Measurements from ENCODE around the gene AGBL4. TPM values are rescaled to one million over a fixed set of nuclear protein-coding genes. Genes with fewer than 3 reads are reported as not detected.
A peak's percentile ranks its signal among the peaks of the same experiment; 100 is the strongest.

AGBL4 gene
- under 1 TPM in 2 of 3 donors, not detected in 1; 0.46 to 0.57 TPM for total RNA-seq
- long read RNA-seq, donor 1 = 0 reads
- long read RNA-seq, donor 2 = 0 reads

DNA sequence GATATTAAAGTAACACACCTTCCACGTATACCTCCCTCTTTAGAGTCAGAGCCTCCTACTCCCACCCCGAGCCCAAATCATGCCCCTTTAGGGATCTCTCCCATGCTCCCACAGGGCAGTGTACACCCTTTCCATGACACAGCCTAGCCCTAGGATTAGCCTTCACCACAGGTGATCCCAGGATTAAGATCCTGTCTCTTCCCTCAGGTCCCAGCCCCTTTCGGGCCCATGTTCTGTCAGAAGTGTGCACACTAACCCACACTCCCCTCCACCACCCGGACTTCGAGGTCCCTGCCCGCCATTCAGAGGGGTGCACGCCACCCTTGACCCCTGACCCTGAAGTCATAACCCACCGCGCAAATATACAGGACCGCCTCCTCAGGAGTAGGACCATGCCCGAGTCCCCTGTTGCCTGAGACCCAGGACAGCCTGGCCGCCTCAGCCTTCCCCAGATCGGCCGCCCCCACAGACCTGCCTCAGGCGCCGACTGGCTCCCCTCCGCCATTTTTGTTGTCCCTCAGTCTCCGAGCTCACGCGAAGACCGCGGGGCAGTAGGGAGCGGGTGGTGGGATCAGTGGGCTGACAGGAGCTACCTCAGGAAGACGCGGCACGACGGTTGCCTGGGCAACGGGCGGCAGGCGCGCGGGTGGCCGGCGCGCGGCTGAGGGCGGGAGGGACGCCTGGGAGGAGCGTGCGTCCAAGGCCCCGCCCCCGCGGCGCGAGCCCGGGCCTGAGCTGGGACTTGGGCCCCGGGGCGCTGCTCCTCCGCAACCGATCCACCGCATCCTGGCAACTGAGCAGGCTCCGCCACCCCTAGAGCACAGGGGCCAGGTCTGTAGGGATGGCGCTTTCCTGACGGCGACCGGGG is at the start of gene AGBL4:
AGBL4 (minus strand) TSS at position 663 of the 868 bp plus-strand sequence.
- peak; percentile 91 for ATAC-seq

DNA sequence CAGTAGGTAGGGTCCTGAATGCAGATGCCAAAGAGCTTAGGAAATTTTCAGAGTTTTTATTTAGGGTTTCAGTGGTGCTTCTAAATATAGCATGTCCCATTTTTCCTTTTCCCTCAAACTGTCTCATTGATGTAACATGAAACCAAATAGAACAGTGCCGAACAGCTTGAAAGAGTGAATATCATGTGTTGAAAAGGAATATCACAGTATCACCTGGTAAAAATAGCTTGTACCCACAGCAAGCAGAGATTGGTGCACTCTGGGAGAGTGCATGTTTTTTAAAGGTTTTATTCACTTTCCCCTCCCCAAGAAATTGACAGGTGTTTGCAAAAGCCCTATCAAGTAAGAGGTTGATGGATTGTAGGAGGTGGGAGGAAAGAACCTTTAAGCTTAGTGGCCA is 43.1 kb upstream of the AGBL4 start:
- DNase-seq = no peak
- TF ChIP-seq, protein P1, sequence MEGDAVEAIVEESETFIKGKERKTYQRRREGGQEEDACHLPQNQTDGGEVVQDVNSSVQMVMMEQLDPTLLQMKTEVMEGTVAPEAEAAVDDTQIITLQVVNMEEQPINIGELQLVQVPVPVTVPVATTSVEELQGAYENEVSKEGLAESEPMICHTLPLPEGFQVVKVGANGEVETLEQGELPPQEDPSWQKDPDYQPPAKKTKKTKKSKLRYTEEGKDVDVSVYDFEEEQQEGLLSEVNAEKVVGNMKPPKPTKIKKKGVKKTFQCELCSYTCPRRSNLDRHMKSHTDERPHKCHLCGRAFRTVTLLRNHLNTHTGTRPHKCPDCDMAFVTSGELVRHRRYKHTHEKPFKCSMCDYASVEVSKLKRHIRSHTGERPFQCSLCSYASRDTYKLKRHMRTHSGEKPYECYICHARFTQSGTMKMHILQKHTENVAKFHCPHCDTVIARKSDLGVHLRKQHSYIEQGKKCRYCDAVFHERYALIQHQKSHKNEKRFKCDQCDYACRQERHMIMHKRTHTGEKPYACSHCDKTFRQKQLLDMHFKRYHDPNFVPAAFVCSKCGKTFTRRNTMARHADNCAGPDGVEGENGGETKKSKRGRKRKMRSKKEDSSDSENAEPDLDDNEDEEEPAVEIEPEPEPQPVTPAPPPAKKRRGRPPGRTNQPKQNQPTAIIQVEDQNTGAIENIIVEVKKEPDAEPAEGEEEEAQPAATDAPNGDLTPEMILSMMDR (IDR thresholded peaks at IDR 0.05) = no peak
- no peaks in the 10 kb centered on the region for H3K36me3 ChIP-seq (ENCODE audit: low read depth)
- H3K4me3 ChIP-seq = no peak overlapping the region
- no peak for ATAC-seq
- intact Hi-C loops (cut with DNase I, micrococcal nuclease) = no loop called here
- no peaks in the 10 kb centered on the region for H3K9me3 ChIP-seq
- no peaks in the 10 kb centered on the region for H3K4me1 ChIP-seq (ENCODE audit: low read depth)

More for the DNA sequence above, at the start of gene AGBL4:
- no peaks in the 10 kb centered on the region for H3K9me3 ChIP-seq
- DNase-seq = peak; percentile 60 to 68 (median 63)
- TF ChIP-seq, protein P1 (IDR thresholded peaks at IDR 0.05) = no peak
- intact Hi-C loops (cut with DNase I, micrococcal nuclease) = no loop called here
- peaks cover 11% of the 10 kb centered on the region for H3K4me1 ChIP-seq (ENCODE audit: low read depth)
- peak within 1 kb of the TSS; percentile 14 for H3K4me3 ChIP-seq
- no peaks in the 10 kb centered on the region for H3K36me3 ChIP-seq (ENCODE audit: low read depth)

DNA sequence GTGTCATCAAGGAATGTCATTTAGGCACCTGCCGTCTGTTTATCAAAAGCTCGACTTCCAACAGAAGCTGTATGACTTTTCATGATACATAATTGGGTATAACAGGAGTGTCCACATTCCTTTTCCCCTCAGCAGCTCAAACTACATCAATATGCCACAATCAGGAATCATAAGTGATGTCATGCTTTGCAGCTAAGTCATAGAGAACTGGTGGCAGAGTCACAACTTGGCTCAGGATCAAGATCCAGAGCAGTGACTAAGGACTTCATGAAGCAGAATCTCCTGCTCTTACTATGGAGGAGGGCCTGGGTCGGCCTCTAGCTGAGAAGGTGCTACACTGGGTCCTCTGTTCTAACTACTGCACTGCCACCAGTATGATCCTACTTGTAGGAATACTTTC is 36.5 kb upstream of the AGBL4 start:
- Histone ChIP-seq H3K36me3 (ENCODE audit: low read depth) (no peaks in the 10 kb centered on the region), H3K4me1 (ENCODE audit: low read depth) (no peaks in the 10 kb centered on the region), H3K4me3 (no peak overlapping the region), H3K9me3 (no peaks in the 10 kb centered on the region)
- TF ChIP-seq, protein P1 (IDR thresholded peaks at IDR 0.05) = no peak
- DNase-seq (no peak), ATAC-seq (no peak)
- intact Hi-C loops (cut with DNase I, micrococcal nuclease) = no loop called here

DNA sequence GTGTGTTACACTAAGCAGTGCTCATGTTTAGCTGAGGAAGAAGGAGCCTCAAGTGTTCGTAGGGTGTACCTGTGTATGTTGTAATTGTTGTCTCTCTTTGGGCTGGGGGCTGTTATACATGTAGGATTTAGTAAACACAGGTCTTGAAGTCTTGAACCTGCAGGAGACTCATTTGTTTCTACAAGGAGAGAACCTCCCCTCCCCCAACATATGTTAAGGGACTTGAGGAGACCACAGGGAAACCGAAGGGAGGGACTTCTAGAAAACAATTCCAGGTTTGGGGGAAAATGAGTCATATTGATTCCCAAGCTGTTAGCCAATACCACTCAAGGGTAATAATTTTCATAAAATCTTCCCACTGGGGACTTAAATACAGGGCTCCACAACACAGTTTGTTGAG is 25.0 kb upstream of the AGBL4 start:
- no peak for ATAC-seq
- Histone ChIP-seq H3K9me3 (no peaks in the 10 kb centered on the region), H3K4me1 (ENCODE audit: low read depth) (no peaks in the 10 kb centered on the region), H3K4me3 (no peak overlapping the region), H3K36me3 (ENCODE audit: low read depth) (no peaks in the 10 kb centered on the region)
- TF ChIP-seq, protein P1 (IDR thresholded peaks at IDR 0.05) = no peak
- intact Hi-C loops (cut with DNase I, micrococcal nuclease) = no loop called here
- no peak for DNase-seq

DNA sequence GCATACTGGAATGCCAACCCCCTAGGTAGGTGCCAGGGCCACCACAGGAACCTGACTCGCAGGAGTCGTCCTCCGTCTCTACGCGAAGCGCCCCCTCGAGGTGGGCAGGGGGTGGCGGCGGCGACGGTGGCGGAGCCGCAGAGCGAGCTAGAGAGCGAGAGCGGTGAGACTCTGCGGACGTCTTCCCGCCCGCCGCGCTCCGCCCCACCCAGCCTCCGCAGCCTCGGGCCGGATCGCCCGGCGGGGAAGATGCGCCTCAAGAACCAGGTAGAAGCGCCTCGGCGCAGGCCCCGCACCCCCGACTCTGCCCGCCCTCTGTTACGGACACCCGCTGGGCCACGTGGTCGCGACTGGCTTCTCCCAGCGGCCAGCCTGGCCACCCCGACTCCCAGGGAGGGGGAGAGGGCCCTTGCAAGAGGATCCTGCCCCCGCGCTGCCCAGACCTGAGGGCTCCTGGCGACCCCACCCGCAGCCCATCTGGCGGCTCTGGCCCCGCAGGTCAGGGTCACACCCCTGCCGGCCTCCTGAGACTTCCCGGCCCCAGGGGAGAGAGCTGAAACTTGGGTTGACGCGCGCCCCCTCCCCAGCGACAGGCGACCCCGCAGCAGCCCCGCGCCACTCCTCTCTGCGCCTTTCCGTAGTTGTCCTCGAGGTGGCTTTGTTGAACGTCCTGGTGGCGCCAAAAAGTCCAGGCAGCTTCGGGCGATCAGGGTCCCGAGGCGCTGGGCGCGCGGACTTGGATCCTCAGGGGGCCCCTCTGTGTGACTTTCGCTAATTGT is 24.4 kb upstream of the AGBL4 start:
- intact Hi-C loops (cut with DNase I, micrococcal nuclease) = no loop called here
- H3K4me3 ChIP-seq = no peak overlapping the region
- no peak for ATAC-seq

More for the DNA sequence above, 24.4 kb upstream of the AGBL4 start:
- Histone ChIP-seq H3K9me3 (no peaks in the 10 kb centered on the region), H3K4me1 (ENCODE audit: low read depth) (no peaks in the 10 kb centered on the region), H3K36me3 (ENCODE audit: low read depth) (no peaks in the 10 kb centered on the region)
- TF ChIP-seq, protein P1 (IDR thresholded peaks at IDR 0.05) = no peak
- peak in 2 of 3 donors; percentile 30 to 47 for DNase-seq
